ENCODE results near the gene GCK. TPM values are rescaled to one million over a fixed set of nuclear protein-coding genes. Genes with fewer than 3 reads are reported as not detected.
A peak's percentile ranks its signal among the peaks of the same experiment; 100 is the strongest.

Gene GCK
- total and polyA plus RNA-seq, 2 of the 13 experiments (the other 11 are each of a cell fraction or from before 2014, with no cell fraction given): not detected

DNA sequence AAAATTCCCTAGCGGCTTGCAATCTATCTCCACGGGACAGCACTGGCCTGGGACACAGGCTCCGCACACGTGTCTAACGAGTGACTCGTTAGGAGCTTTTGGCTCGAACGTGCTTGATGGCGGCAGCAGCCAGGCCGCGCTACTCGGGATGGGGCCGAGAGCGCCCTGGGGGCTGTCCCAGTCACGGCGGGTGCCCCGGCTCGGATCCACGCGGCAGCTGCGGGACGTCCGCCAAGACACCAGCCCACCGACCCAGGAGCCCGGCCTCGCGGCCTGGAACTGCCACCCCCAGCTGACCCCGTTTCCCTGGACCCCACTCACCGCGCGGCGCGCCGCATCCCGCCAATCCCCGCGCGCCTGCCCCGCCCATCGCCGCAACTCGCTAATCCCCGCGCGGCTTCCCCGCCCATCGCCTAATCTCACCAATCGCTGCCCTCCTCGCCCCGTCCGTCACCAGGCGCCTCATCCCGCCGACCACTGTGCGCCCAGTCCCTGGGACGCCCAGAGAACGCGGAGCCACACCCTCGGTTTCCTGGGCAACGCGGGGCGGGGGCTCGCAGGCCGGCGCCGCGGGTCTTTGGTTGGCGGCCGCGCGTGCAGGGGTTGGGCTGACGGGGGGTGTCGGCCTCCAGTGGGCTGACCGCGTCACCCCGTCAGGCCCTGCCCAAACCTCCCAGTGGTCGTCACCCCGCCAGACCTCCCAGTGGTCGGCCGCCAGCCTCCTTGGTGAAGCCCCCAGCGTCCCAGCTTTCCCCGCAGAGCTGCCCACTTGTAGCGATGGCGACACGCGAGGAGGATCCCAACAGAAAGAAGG is 65.8 kb downstream of the GCK start, which contains the start of gene POLD2 (continued):
- TF ChIP-seq SETDB1 (CRISPR knock-in tag; IDR thresholded peaks at IDR 0.05; ENCODE audit: borderline replicate concordance) (no peak), RAD21 (CRISPR knock-in tag; IDR thresholded peaks at IDR 0.05) (peak; percentile 47), ISX (CRISPR knock-in tag; conservative IDR thresholded peaks at IDR 0.05) (no peak), ZNF891 (CRISPR knock-in tag; IDR thresholded peaks at IDR 0.05) (peak; percentile 47; the same call in 1 of the 2 replicates), RCOR2 (CRISPR knock-in tag; IDR thresholded peaks at IDR 0.05) (no peak), ZNF367 (CRISPR knock-in tag; IDR thresholded peaks at IDR 0.05; ENCODE audit: borderline replicate concordance) (no peak), SMC3 (IDR thresholded peaks at IDR 0.05; ENCODE audit: low read length) (no peak), SOX13 (IDR thresholded peaks at IDR 0.05) (no peak), SOX13 (CRISPR knock-in tag; conservative IDR thresholded peaks at IDR 0.05 in 1 of 2, IDR thresholded peaks at IDR 0.05 in 1 of 2) (0 out of 4 replicates have a peak, but pooled peaks of 1 of the 2 experiments have one; percentile 10), ZNF296 (CRISPR knock-in tag; conservative IDR thresholded peaks at IDR 0.05) (peak; percentile 64; the same call in 1 of the 2 replicates), NFIB (CRISPR knock-in tag; IDR thresholded peaks at IDR 0.05; ENCODE audit: borderline replicate concordance) (no peak)
- TF ChIP-seq, protein P1, sequence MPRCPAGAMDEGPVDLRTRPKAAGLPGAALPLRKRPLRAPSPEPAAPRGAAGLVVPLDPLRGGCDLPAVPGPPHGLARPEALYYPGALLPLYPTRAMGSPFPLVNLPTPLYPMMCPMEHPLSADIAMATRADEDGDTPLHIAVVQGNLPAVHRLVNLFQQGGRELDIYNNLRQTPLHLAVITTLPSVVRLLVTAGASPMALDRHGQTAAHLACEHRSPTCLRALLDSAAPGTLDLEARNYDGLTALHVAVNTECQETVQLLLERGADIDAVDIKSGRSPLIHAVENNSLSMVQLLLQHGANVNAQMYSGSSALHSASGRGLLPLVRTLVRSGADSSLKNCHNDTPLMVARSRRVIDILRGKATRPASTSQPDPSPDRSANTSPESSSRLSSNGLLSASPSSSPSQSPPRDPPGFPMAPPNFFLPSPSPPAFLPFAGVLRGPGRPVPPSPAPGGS (CRISPR knock-in tag; IDR thresholded peaks at IDR 0.05): no peak
- TF ChIP-seq, protein P2, sequence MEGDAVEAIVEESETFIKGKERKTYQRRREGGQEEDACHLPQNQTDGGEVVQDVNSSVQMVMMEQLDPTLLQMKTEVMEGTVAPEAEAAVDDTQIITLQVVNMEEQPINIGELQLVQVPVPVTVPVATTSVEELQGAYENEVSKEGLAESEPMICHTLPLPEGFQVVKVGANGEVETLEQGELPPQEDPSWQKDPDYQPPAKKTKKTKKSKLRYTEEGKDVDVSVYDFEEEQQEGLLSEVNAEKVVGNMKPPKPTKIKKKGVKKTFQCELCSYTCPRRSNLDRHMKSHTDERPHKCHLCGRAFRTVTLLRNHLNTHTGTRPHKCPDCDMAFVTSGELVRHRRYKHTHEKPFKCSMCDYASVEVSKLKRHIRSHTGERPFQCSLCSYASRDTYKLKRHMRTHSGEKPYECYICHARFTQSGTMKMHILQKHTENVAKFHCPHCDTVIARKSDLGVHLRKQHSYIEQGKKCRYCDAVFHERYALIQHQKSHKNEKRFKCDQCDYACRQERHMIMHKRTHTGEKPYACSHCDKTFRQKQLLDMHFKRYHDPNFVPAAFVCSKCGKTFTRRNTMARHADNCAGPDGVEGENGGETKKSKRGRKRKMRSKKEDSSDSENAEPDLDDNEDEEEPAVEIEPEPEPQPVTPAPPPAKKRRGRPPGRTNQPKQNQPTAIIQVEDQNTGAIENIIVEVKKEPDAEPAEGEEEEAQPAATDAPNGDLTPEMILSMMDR (CRISPR knock-in tag; IDR thresholded peaks at IDR 0.05): 0 out of 2 replicates have a peak, but pooled peaks have one; percentile 4
- TF ChIP-seq, protein P3, sequence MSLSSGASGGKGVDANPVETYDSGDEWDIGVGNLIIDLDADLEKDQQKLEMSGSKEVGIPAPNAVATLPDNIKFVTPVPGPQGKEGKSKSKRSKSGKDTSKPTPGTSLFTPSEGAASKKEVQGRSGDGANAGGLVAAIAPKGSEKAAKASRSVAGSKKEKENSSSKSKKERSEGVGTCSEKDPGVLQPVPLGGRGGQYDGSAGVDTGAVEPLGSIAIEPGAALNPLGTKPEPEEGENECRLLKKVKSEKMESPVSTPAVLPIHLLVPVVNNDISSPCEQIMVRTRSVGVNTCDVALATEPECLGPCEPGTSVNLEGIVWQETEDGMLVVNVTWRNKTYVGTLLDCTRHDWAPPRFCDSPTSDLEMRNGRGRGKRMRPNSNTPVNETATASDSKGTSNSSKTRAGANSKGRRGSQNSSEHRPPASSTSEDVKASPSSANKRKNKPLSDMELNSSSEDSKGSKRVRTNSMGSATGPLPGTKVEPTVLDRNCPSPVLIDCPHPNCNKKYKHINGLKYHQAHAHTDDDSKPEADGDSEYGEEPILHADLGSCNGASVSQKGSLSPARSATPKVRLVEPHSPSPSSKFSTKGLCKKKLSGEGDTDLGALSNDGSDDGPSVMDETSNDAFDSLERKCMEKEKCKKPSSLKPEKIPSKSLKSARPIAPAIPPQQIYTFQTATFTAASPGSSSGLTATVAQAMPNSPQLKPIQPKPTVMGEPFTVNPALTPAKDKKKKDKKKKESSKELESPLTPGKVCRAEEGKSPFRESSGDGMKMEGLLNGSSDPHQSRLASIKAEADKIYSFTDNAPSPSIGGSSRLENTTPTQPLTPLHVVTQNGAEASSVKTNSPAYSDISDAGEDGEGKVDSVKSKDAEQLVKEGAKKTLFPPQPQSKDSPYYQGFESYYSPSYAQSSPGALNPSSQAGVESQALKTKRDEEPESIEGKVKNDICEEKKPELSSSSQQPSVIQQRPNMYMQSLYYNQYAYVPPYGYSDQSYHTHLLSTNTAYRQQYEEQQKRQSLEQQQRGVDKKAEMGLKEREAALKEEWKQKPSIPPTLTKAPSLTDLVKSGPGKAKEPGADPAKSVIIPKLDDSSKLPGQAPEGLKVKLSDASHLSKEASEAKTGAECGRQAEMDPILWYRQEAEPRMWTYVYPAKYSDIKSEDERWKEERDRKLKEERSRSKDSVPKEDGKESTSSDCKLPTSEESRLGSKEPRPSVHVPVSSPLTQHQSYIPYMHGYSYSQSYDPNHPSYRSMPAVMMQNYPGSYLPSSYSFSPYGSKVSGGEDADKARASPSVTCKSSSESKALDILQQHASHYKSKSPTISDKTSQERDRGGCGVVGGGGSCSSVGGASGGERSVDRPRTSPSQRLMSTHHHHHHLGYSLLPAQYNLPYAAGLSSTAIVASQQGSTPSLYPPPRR (CRISPR knock-in tag; IDR thresholded peaks at IDR 0.05; ENCODE audit: borderline replicate concordance): peak; percentile 68
- TF ChIP-seq, protein P4, sequence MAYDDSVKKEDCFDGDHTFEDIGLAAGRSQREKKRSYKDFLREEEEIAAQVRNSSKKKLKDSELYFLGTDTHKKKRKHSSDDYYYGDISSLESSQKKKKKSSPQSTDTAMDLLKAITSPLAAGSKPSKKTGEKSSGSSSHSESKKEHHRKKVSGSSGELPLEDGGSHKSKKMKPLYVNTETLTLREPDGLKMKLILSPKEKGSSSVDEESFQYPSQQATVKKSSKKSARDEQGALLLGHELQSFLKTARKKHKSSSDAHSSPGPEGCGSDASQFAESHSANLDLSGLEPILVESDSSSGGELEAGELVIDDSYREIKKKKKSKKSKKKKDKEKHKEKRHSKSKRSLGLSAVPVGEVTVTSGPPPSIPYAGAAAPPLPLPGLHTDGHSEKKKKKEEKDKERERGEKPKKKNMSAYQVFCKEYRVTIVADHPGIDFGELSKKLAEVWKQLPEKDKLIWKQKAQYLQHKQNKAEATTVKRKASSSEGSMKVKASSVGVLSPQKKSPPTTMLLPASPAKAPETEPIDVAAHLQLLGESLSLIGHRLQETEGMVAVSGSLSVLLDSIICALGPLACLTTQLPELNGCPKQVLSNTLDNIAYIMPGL (CRISPR knock-in tag; IDR thresholded peaks at IDR 0.05; ENCODE audit: borderline replicate concordance in 1 of 2, low read depth in 1 of 2): peak in 1 of 2 experiments; percentile 56; a peak in 1 of 4 replicates
- TF ChIP-seq, protein P5, sequence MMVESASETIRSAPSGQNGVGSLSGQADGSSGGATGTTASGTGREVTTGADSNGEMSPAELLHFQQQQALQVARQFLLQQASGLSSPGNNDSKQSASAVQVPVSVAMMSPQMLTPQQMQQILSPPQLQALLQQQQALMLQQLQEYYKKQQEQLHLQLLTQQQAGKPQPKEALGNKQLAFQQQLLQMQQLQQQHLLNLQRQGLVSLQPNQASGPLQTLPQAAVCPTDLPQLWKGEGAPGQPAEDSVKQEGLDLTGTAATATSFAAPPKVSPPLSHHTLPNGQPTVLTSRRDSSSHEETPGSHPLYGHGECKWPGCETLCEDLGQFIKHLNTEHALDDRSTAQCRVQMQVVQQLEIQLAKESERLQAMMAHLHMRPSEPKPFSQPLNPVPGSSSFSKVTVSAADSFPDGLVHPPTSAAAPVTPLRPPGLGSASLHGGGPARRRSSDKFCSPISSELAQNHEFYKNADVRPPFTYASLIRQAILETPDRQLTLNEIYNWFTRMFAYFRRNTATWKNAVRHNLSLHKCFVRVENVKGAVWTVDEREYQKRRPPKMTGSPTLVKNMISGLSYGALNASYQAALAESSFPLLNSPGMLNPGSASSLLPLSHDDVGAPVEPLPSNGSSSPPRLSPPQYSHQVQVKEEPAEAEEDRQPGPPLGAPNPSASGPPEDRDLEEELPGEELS (CRISPR knock-in tag; IDR thresholded peaks at IDR 0.05): no peak

All from HepG2 (cell line).